ENCODE data around the gene PIK3R2. TPM values are rescaled to one million over a fixed set of nuclear protein-coding genes. Genes with fewer than 3 reads are reported as not detected.

PIK3R2 gene
- total and polyA plus RNA-seq, 2 of the 4 experiments (the other 2 are of a cell fraction) = 12.2 to 25.1 TPM

DNA sequence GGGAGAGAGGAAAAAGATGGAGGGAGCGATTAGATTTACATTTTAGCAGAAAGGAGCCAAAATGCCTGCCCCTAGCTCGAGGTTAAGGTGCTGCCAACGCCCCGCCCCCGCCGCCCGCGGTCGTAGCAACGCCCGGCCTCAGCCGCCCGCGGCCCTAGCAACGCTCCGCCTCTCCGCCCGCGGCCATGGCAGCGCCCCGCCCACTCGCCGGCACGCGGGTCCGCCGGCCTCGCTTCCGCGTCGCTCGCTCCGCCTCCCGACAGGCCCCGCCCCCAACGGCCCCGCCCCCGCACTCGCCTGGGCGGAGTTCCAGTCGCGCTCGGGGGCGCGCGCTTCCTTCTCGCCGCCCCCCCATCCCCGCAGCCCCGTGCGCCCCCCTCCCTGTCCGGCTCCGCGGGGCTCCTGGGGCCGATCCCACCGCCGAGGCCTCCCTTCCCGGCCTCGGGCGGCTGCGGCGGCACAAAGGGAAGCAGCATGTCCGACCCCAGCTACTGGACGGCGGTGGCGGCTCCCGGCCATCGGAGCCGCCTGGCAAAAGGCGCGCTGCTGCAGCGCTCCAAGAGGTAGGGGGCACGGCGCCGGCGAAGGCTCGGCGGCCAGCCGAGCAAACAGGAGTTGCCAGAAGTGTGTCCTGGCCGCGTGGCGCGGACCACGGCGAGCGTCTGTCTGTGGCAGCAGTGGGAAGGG, 35.1 kb upstream of the PIK3R2 start (continued):
- no peak for TF ChIP-seq MAFK (IDR thresholded peaks at IDR 0.05; ENCODE audit: low read depth, low read length)
- no peak; the same call in 1 of the 2 replicates for TF ChIP-seq MAZ (IDR thresholded peaks at IDR 0.05; ENCODE audit: borderline replicate concordance, low read depth, low read length)

GRCh38 chr19:18118420-18119012, 34.4 kb upstream of the PIK3R2 start:
- Histone ChIP-seq H3K36me3 (ENCODE audit: control insufficient read depth, insufficient read depth, low read length) (peaks cover 17% of the 10 kb centered on the region), H3K56ac (ENCODE audit: extremely low read depth, insufficient read depth, low read length) (no peak overlapping the region), H3K4ac (ENCODE audit: low read depth, low read length) (peak overlapping the region; percentile 49; the same call in 1 of the 2 replicates), H3K14ac (replicated peaks; ENCODE audit: low read depth, low read length) (peak overlapping the region; percentile 80; the same call in 1 of the 2 replicates), H3K79me1 (ENCODE audit: low read depth in 1 of 2, low read length in 2 of 2) (peaks cover 6 to 14% of the 10 kb centered on the region in 2 experiments; a peak in 2 of 4 replicates), H2BK15ac (ENCODE audit: low read depth, low read length) (no peak overlapping the region), H2AFZ (replicated peaks; ENCODE audit: low read length, poor library complexity) (peak overlapping the region; percentile 92), H3K9me1 (ENCODE audit: insufficient read depth, low read length) (peaks cover 6% of the 10 kb centered on the region; the same call in 1 of the 2 replicates), H3K27me3 (ENCODE audit: control insufficient read depth, insufficient read depth, low read length) (no peaks in the 10 kb centered on the region), H4K91ac (ENCODE audit: insufficient read depth, low read depth, low read length) (no peak overlapping the region), H3K9me3 (ENCODE audit: control insufficient read depth, insufficient read depth, low read length) (no peaks in the 10 kb centered on the region), H2BK20ac (ENCODE audit: low read depth, low read length) (no peak overlapping the region), H4K5ac (ENCODE audit: low read depth, low read length) (no peak overlapping the region), H4K20me1 (ENCODE audit: insufficient read depth, low read length) (peaks cover 2% of the 10 kb centered on the region; the same call in 1 of the 2 replicates), H3K27ac (ENCODE audit: insufficient read depth, low read length) (peak overlapping the region; percentile 8; the same call in 1 of the 2 replicates), H3K4me2 (ENCODE audit: low read depth, low read length) (peak overlapping the region; percentile 80), H3K23ac (ENCODE audit: low read depth, low read length) (peak overlapping the region; percentile 91), H3K18ac (ENCODE audit: low read depth, low read length) (no peak overlapping the region), H3K4me3 (ENCODE audit: insufficient read depth, low read depth, low read length) (peak overlapping the region; percentile 61), H2BK120ac (ENCODE audit: low read depth, low read length) (no peak overlapping the region), H3K9ac (ENCODE audit: low read depth, low read length) (peak overlapping the region; percentile 47), H2AK9ac (replicated peaks; ENCODE audit: low read depth, low read length, poor library complexity) (peak overlapping the region; percentile 80), H4K8ac (ENCODE audit: low read depth in 2 of 2, low read length in 2 of 2) (peak overlapping the region in 1 of 2 experiments; percentile 50; a peak in 1 of 4 replicates), H3K4me1 (ENCODE audit: control insufficient read depth, insufficient read depth, low read length) (peaks cover 13% of the 10 kb centered on the region), H2BK5ac (ENCODE audit: low read depth, low read length, poor library complexity, severe bottlenecking) (no peak overlapping the region), H2AK5ac (ENCODE audit: low read depth, low read length) (peak overlapping the region; percentile 45; the same call in 1 of the 2 replicates)
- dilution Hi-C loops (cut with HindIII; ENCODE audit: low sequenced_read_pairs, unreplicated experiment) = no loop called here
- TF ChIP-seq RCOR1 (IDR thresholded peaks at IDR 0.05; ENCODE audit: insufficient replicate concordance, low read length) = peak; percentile 40
- TF ChIP-seq RFX5 (IDR thresholded peaks at IDR 0.05; ENCODE audit: low read depth, low read length) = no peak
- TF ChIP-seq NFE2L2 (IDR thresholded peaks at IDR 0.05; ENCODE audit: low read depth, low read length) = no peak
- DNase-seq = no peak
- WGBS, 2 experiments (ENCODE audit: extremely low coverage in 2 of 2, insufficient read length in 1 of 2) = 69% methylated on average over 5 of the region's 14 CpGs; no CpG with 5 or more reads in 1 of the 2 experiments
- no peak for ATAC-seq (ENCODE audit: low read depth)
- ChIA-PET CTCF (no interaction called here), POLR2A (ENCODE audit: unreplicated experiment) (interaction anchor here (1.3 kb wide), 1 partner anchor 161 kb away, joined by 3 read pairs; no protein-coding TSS in a partner anchor)
- in situ Hi-C loops (cut with MboI; ENCODE audit: low sequenced_read_pairs) = loop anchor here (10.0 kb wide), 1 partner anchor 296 kb away; the partner anchor contains the start of gene SSBP4
- no TSS peak for BruUV-seq (replicated peaks)
- intact Hi-C loops (cut with micrococcal nuclease) = no loop called here
